ENCODE data around the gene CERKL.
A peak's percentile ranks its signal among the peaks of the same experiment; 100 is the strongest.
"Not testable (repeated sequence)": the region's sequence is repeated elsewhere in the genome, so short reads cannot be mapped to it uniquely, and the experiment has no call there.

Gene CERKL

GRCh38 chr2:181656450-181657291 is at the start of gene CERKL:
CERKL (minus strand) TSS chr2:181657105; CDS start chr2:181657006, 99 bp downstream.
- DNase-seq = peak; percentile 64
- in situ Hi-C loops (cut with HindIII; ENCODE audit: low pct_ligation_motif_present, low pct_unique_long_range_greater_than_20kb, low sequenced_read_pairs) = no loop called here

- in situ Hi-C loops (cut with HindIII; ENCODE audit: low pct_ligation_motif_present, low pct_unique_long_range_greater_than_20kb, low sequenced_read_pairs) = loop anchor here (25.0 kb wide), 1 partner anchor 140 kb away; no protein-coding TSS in a partner anchor
- not testable (repeated sequence) for DNase-seq
Observed at GRCh38 chr2:181702519-181702918, 45.6 kb upstream of the CERKL start.

GRCh38 chr2:181698223-181698622 is 41.3 kb upstream of the CERKL start:
- no peak for DNase-seq
- in situ Hi-C loops (cut with HindIII; ENCODE audit: low pct_ligation_motif_present, low pct_unique_long_range_greater_than_20kb, low sequenced_read_pairs) = no loop called here

GRCh38 chr2:181697571-181697970 is 40.7 kb upstream of the CERKL start:
- in situ Hi-C loops (cut with HindIII; ENCODE audit: low pct_ligation_motif_present, low pct_unique_long_range_greater_than_20kb, low sequenced_read_pairs) = no loop called here
- DNase-seq = no peak

- in situ Hi-C loops (cut with HindIII; ENCODE audit: low pct_ligation_motif_present, low pct_unique_long_range_greater_than_20kb, low sequenced_read_pairs) = no loop called here
- no peak for DNase-seq
Observed at GRCh38 chr2:181697126-181697525, 40.2 kb upstream of the CERKL start.

GRCh38 chr2:181694271-181694670 is 37.4 kb upstream of the CERKL start:
- DNase-seq = no peak
- in situ Hi-C loops (cut with HindIII; ENCODE audit: low pct_ligation_motif_present, low pct_unique_long_range_greater_than_20kb, low sequenced_read_pairs) = no loop called here

GRCh38 chr2:181690860-181691259 is 34.0 kb upstream of the CERKL start:
- in situ Hi-C loops (cut with HindIII; ENCODE audit: low pct_ligation_motif_present, low pct_unique_long_range_greater_than_20kb, low sequenced_read_pairs) = no loop called here
- DNase-seq = no peak

GRCh38 chr2:181686576-181687185 is 29.8 kb upstream of the CERKL start:
- no peak for DNase-seq
- in situ Hi-C loops (cut with HindIII; ENCODE audit: low pct_ligation_motif_present, low pct_unique_long_range_greater_than_20kb, low sequenced_read_pairs) = no loop called here

GRCh38 chr2:181685150-181685688 is 28.3 kb upstream of the CERKL start:
- DNase-seq = peak; percentile 17

GRCh38 chr2:181684454-181685149 is 27.7 kb upstream of the CERKL start:
- DNase-seq = no peak
- in situ Hi-C loops (cut with HindIII; ENCODE audit: low pct_ligation_motif_present, low pct_unique_long_range_greater_than_20kb, low sequenced_read_pairs) = no loop called here

More at GRCh38 chr2:181685150-181685688, 28.3 kb upstream of the CERKL start:
- in situ Hi-C loops (cut with HindIII; ENCODE audit: low pct_ligation_motif_present, low pct_unique_long_range_greater_than_20kb, low sequenced_read_pairs) = no loop called here

- peak; percentile 20 for DNase-seq
- in situ Hi-C loops (cut with HindIII; ENCODE audit: low pct_ligation_motif_present, low pct_unique_long_range_greater_than_20kb, low sequenced_read_pairs) = no loop called here
Observed at GRCh38 chr2:181683518-181684453, 26.9 kb upstream of the CERKL start.

- DNase-seq = no peak
- in situ Hi-C loops (cut with HindIII; ENCODE audit: low pct_ligation_motif_present, low pct_unique_long_range_greater_than_20kb, low sequenced_read_pairs) = no loop called here
Observed at GRCh38 chr2:181682795-181683517, 26.1 kb upstream of the CERKL start.

GRCh38 chr2:181682026-181682789 is 25.3 kb upstream of the CERKL start:
- in situ Hi-C loops (cut with HindIII; ENCODE audit: low pct_ligation_motif_present, low pct_unique_long_range_greater_than_20kb, low sequenced_read_pairs) = no loop called here
- no peak for DNase-seq

GRCh38 chr2:181680937-181681811 is 24.3 kb upstream of the CERKL start:
- in situ Hi-C loops (cut with HindIII; ENCODE audit: low pct_ligation_motif_present, low pct_unique_long_range_greater_than_20kb, low sequenced_read_pairs) = no loop called here
- no peak for DNase-seq

- peak; percentile 28 for DNase-seq
- in situ Hi-C loops (cut with HindIII; ENCODE audit: low pct_ligation_motif_present, low pct_unique_long_range_greater_than_20kb, low sequenced_read_pairs) = no loop called here
Observed at GRCh38 chr2:181680055-181680936, 23.4 kb upstream of the CERKL start, which contains the start of gene NEUROD1. NEUROD1 (minus strand) TSS chr2:181680517; CDS start chr2:181678860, 1,657 bp downstream.

Measured in ACHN (cell line).